HCT116 (cell line): ENCODE data around the gene MOSPD3. TPM values are rescaled to one million over a fixed set of nuclear protein-coding genes. Genes with fewer than 3 reads are reported as not detected.

Experiments used
- ATAC-seq: fragments of 200-7000 bp; cut with Tn5 transposase; 2 replicates; pipeline ENCODE4 v1.9.1; 2020; ENCODE audit warnings: mild to moderate bottlenecking, moderate library complexity
- BruUV-seq: library from RNA; stranded (reverse); fragments of 400-500 nt; replicated peaks from 2 replicates; lab custom pipeline; 2021; lab: Mats Ljungman, UMichigan
- CTCF ChIA-PET: fragments of 300-600 bp; sonication (Branson Sonifier 250); formaldehyde crosslinking; loops from one replicate; lab custom pipeline; 2021; ENCODE audit warnings: antibody characterized with exemption; lab: Charles Lee
- POLR2A ChIA-PET: fragments of 300-600, 350-600 bp; sonication (Branson Sonifier 250); formaldehyde crosslinking; loops from one replicate; lab custom pipeline; 2021; ENCODE audit warnings: antibody characterized with exemption; lab: Charles Lee
- RAD21 ChIA-PET, 2 experiments: fragments of 300-600 bp; sonication (Branson Sonifier 250); formaldehyde crosslinking; loops; one replicate each; lab custom pipeline; 2023; ENCODE audit warnings: low total read pairs in 2 of 2; ENCODE audit not compliant: uncharacterized antibody in 2 of 2, unreplicated experiment in 2 of 2, low non-redundant PET in 1 of 2; lab: Charles Lee
- DNase-seq: peaks from one replicate; pipeline ENCODE4 v3.0.0-alpha.2; 2010; ENCODE audit warnings: low read depth, low spot score
- H2AFZ ChIP-seq: fragments of 200-600 bp; shearing (Covaris generic), sonication (generic); 2 replicates; pipeline ENCODE4 v1.6.1; 2017; ENCODE audit warnings: low read depth, mixed run types, mixed read lengths, antibody characterized with exemption, low read length; ENCODE audit not compliant: poor library complexity, severe bottlenecking
- H3K27ac ChIP-seq: 2 replicates; pipeline ENCODE4 v1.5.1; 2012; ENCODE audit warnings: low read depth, low read length
- H3K27me3 ChIP-seq: fragments of 200-600 bp; sonication (generic); 2 replicates; pipeline ENCODE4 v1.6.1; 2016; ENCODE audit warnings: mixed run types, low read length, mixed read lengths; ENCODE audit not compliant: insufficient read depth
- H3K36me3 ChIP-seq, 2 experiments: fragments of 200-500 bp in 1 of 2; fragments of 200-600 bp in 1 of 2; sonication (Bioruptor generic) in 1 of 2; sonication (generic) in 1 of 2; 2 replicates each; pipeline versions ENCODE4 v1.5.1 to v1.6.1; 2014 to 2016; ENCODE audit warnings: low read length in 2 of 2, inconsistent platforms in 1 of 2, mixed read lengths in 1 of 2, mixed run types in 1 of 2; ENCODE audit not compliant: insufficient read depth in 2 of 2, control insufficient read depth in 1 of 2
- H3K4me1 ChIP-seq, 2 experiments: fragments of 200-600 bp in 1 of 2; sonication (generic) in 1 of 2; 2 replicates each; pipeline versions ENCODE4 v1.5.1 to v1.6.1; 2012 to 2017; ENCODE audit warnings: low read length in 2 of 2, inconsistent platforms in 1 of 2, mild to moderate bottlenecking in 1 of 2, mixed read lengths in 1 of 2, mixed run types in 1 of 2, moderate library complexity in 1 of 2; ENCODE audit not compliant: insufficient read depth in 2 of 2, control insufficient read depth in 1 of 2
- H3K4me2 ChIP-seq: fragments of 200-600 bp; sonication (generic); 2 replicates; pipeline ENCODE4 v1.6.1; 2017; ENCODE audit warnings: mixed run types, low read length, mixed read lengths
- H3K4me3 ChIP-seq, 2 experiments: fragments of 200-600 bp in 1 of 2; sonication (generic) in 1 of 2; replicated peaks in 1 of 2; 2 replicates each; pipeline ENCODE4 v1.5.1; 2011 to 2016; ENCODE audit warnings: low read length in 2 of 2, control low read depth in 1 of 2, low read depth in 1 of 2, mild to moderate bottlenecking in 1 of 2, mixed read lengths in 1 of 2, mixed run types in 1 of 2
- H3K79me2 ChIP-seq: fragments of 200-600 bp; sonication (generic); 2 replicates; pipeline ENCODE4 v1.6.1; 2017; ENCODE audit warnings: mild to moderate bottlenecking, mixed run types, low read length, moderate library complexity, mixed read lengths; ENCODE audit not compliant: insufficient read depth
- H3K9ac ChIP-seq: fragments of 200-600 bp; sonication (generic); 2 replicates; pipeline ENCODE4 v1.6.1; 2016; ENCODE audit warnings: low read length, mixed read lengths
- H3K9me2 ChIP-seq: fragments of 200-600 bp; sonication (generic), shearing (Covaris generic); 2 replicates; pipeline ENCODE4 v1.6.1; 2017; ENCODE audit warnings: mixed run types, mild to moderate bottlenecking, moderate library complexity; ENCODE audit not compliant: insufficient read depth
- H3K9me3 ChIP-seq, 2 experiments: fragments of 200-500 bp in 1 of 2; fragments of 200-600 bp in 1 of 2; sonication (Bioruptor generic) in 1 of 2; sonication (generic) in 1 of 2; 2 replicates each; pipeline ENCODE4 v1.6.1; 2014 to 2017; ENCODE audit warnings: low read length in 2 of 2, mixed read lengths in 2 of 2, inconsistent platforms in 1 of 2, low read depth in 1 of 2, mild to moderate bottlenecking in 1 of 2, mixed run types in 1 of 2, moderate library complexity in 1 of 2; ENCODE audit not compliant: control insufficient read depth in 1 of 2, insufficient read depth in 1 of 2
- H4K20me1 ChIP-seq: fragments of 200-600 bp; sonication (generic), shearing (Covaris generic); 2 replicates; pipeline ENCODE4 v1.6.1; 2017; ENCODE audit warnings: mixed run types, mild to moderate bottlenecking, moderate library complexity; ENCODE audit not compliant: insufficient read depth
- CEBPB ChIP-seq: IDR thresholded peaks from 2 replicates; pipeline ENCODE4 v1.6.1; 2012; ENCODE audit warnings: low read depth
- SIN3A ChIP-seq: IDR thresholded peaks from 2 replicates; pipeline ENCODE4 v1.6.1; 2012; ENCODE audit warnings: low read depth
- SP1 ChIP-seq: IDR thresholded peaks from 2 replicates; pipeline ENCODE4 v1.6.1; 2012; ENCODE audit warnings: low read depth
- intact Hi-C: fragments of 100-400 bp; cut with micrococcal nuclease; formaldehyde crosslinking; loops from 2 replicates; pipeline ENCODE4 v1.10.0; 2022
- total RNA-seq: library from RNA; stranded (reverse); gene quantifications from one replicate; pipeline ENCODE4 v1.2.1, GENCODE V29; 2021; ENCODE audit not compliant: unreplicated experiment
- TF ChIP-seq, protein P1 (sequence below), 3 experiments: fragments of 200-600 bp in 1 of 3; sonication (generic) in 1 of 3; IDR thresholded peaks in 2 of 3; conservative IDR thresholded peaks in 1 of 3; 2 replicates each; pipeline ENCODE4 v1.5.1; 2012 to 2017; ENCODE audit warnings: low read depth in 2 of 3, low read length in 2 of 3, antibody characterized with exemption in 1 of 3, borderline replicate concordance in 1 of 3, control low read depth in 1 of 3, mild to moderate bottlenecking in 1 of 3, mixed read lengths in 1 of 3, mixed run types in 1 of 3, moderate library complexity in 1 of 3; ENCODE audit not compliant: insufficient read depth in 1 of 3
- TF ChIP-seq, protein P2 (sequence below): IDR thresholded peaks from 2 replicates; pipeline ENCODE4 v1.6.1; 2011; ENCODE audit warnings: mild to moderate bottlenecking, low read length, moderate library complexity; ENCODE audit not compliant: insufficient replicate concordance; ENCODE audit errors: extremely low read depth
- TF ChIP-seq, protein P3 (sequence below): IDR thresholded peaks from 2 replicates; pipeline ENCODE4 v1.6.1; 2012

The MOSPD3 gene
- total RNA-seq, 1 experiment from 2014 or later, result 32.8 TPM

DNA sequence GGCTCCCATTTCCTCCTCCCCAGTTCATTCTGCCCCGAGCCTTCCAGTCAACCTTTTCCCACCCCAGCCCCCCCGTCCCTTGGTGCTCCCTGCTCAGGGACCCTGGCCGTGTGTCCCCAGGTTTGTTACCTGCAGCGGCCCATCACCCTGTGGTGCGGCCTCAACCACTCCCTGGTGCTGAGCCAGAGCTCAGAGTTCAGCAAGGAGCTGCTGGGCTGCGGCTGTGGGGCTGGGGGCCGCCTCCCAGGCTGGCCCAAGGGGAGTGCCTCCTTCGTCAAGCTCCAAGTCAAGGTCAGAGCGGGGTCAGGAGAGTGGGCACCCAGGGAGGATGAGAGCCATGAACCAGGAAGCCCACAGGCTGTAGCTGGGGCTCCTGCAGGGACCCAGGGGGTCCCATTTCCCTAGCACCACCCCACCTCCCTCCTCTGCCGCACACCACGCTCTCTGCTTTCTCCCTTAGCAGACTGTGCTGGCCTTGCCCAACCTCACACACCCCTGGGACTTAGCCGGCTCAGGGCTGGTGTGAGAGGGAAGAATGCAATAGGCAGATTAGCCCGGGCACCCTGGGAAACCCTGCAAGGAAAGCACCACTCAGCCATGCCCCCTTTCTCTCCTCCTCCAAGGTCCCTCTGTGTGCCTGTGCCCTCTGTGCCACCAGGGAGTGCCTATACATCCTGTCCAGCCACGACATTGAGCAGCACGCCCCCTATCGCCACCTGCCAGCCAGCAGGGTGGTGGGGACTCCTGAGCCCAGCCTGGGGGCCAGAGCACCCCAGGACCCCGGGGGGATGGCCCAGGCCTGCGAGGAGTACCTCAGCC is 12.2 kb upstream of the MOSPD3 start:
- ChIA-PET CTCF (no interaction called here), RAD21 (no interaction called here), POLR2A (no interaction called here)
- H3K27ac ChIP-seq, result no peak overlapping the region
- H3K9me2 ChIP-seq, result no peaks in the 10 kb centered on the region
- TF ChIP-seq, protein P1, sequence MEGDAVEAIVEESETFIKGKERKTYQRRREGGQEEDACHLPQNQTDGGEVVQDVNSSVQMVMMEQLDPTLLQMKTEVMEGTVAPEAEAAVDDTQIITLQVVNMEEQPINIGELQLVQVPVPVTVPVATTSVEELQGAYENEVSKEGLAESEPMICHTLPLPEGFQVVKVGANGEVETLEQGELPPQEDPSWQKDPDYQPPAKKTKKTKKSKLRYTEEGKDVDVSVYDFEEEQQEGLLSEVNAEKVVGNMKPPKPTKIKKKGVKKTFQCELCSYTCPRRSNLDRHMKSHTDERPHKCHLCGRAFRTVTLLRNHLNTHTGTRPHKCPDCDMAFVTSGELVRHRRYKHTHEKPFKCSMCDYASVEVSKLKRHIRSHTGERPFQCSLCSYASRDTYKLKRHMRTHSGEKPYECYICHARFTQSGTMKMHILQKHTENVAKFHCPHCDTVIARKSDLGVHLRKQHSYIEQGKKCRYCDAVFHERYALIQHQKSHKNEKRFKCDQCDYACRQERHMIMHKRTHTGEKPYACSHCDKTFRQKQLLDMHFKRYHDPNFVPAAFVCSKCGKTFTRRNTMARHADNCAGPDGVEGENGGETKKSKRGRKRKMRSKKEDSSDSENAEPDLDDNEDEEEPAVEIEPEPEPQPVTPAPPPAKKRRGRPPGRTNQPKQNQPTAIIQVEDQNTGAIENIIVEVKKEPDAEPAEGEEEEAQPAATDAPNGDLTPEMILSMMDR (IDR thresholded peaks at IDR 0.05 in 2 of 3, conservative IDR thresholded peaks at IDR 0.05 in 1 of 3; ENCODE audit: borderline replicate concordance in 1 of 3, insufficient read depth in 1 of 3, low read depth in 2 of 3, low read length in 2 of 3), result 0 out of 6 replicates have a peak, but pooled peaks of 2 of the 3 experiments have one; percentile 9 to 10
- TF ChIP-seq CEBPB, result no peak
- H3K4me3 ChIP-seq, result no peak overlapping the region
- no peaks in the 10 kb centered on the region for H3K9me3 ChIP-seq
- H3K4me1 ChIP-seq, result peaks cover 0 to 37% of the 10 kb centered on the region in 2 experiments; a peak in 3 of 4 replicates
- no peak overlapping the region for H3K9ac ChIP-seq
- H3K79me2 ChIP-seq, result no peaks in the 10 kb centered on the region
- no peak overlapping the region for H3K4me2 ChIP-seq
- intact Hi-C loops, result no loop called here
- H2AFZ ChIP-seq, result no peak overlapping the region
- DNase-seq (no peak), ATAC-seq (no peak)
- H3K36me3 ChIP-seq, result no peaks in the 10 kb centered on the region
- no peaks in the 10 kb centered on the region for H3K27me3 ChIP-seq
- no TSS peak for BruUV-seq
- no peaks in the 10 kb centered on the region for H4K20me1 ChIP-seq

DNA sequence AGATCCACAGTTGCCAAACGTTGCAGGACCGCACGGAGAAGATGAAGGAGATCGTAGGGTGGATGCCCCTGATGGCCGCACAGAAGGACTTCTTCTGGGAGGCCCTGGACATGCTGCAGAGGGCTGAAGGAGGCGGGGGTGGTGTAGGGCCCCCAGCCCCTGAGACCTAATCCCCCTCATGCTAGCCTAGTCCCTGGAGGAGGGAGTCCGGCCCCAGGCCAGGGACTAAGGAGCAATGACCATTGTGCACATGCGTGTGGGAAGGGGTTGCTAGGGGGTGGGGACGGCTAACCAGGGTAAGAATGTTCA is 11.7 kb upstream of the MOSPD3 start:
- ChIA-PET RAD21 (no interaction called here), POLR2A (no interaction called here), CTCF (no interaction called here)
- no peaks in the 10 kb centered on the region for H3K9me3 ChIP-seq
- H3K4me3 ChIP-seq, result no peak overlapping the region
- intact Hi-C loops, result no loop called here
- peaks cover 0 to 42% of the 10 kb centered on the region in 2 experiments; a peak in 3 of 4 replicates for H3K4me1 ChIP-seq
- no peaks in the 10 kb centered on the region for H3K79me2 ChIP-seq
- H2AFZ ChIP-seq, result no peak overlapping the region
- ATAC-seq (no peak), DNase-seq (no peak)
- no peak overlapping the region for H3K27ac ChIP-seq
- TF ChIP-seq, protein P2, sequence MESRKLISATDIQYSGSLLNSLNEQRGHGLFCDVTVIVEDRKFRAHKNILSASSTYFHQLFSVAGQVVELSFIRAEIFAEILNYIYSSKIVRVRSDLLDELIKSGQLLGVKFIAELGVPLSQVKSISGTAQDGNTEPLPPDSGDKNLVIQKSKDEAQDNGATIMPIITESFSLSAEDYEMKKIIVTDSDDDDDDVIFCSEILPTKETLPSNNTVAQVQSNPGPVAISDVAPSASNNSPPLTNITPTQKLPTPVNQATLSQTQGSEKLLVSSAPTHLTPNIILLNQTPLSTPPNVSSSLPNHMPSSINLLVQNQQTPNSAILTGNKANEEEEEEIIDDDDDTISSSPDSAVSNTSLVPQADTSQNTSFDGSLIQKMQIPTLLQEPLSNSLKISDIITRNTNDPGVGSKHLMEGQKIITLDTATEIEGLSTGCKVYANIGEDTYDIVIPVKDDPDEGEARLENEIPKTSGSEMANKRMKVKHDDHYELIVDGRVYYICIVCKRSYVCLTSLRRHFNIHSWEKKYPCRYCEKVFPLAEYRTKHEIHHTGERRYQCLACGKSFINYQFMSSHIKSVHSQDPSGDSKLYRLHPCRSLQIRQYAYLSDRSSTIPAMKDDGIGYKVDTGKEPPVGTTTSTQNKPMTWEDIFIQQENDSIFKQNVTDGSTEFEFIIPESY, result no peak
- TF ChIP-seq CEBPB, result no peak
- no peak for TF ChIP-seq SP1
- TF ChIP-seq, protein P1 (IDR thresholded peaks at IDR 0.05 in 2 of 3, conservative IDR thresholded peaks at IDR 0.05 in 1 of 3; ENCODE audit: borderline replicate concordance in 1 of 3, insufficient read depth in 1 of 3, low read depth in 2 of 3, low read length in 2 of 3), result no peak
- TF ChIP-seq SIN3A, result no peak
- TF ChIP-seq, protein P3, sequence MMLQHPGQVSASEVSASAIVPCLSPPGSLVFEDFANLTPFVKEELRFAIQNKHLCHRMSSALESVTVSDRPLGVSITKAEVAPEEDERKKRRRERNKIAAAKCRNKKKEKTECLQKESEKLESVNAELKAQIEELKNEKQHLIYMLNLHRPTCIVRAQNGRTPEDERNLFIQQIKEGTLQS, result no peak
- H4K20me1 ChIP-seq, result no peaks in the 10 kb centered on the region
- H3K9ac ChIP-seq, result no peak overlapping the region
- no peaks in the 10 kb centered on the region for H3K27me3 ChIP-seq
- no TSS peak for BruUV-seq
- no peaks in the 10 kb centered on the region for H3K9me2 ChIP-seq
- no peak overlapping the region for H3K4me2 ChIP-seq
- no peaks in the 10 kb centered on the region for H3K36me3 ChIP-seq
